Activated T-helper 17 cell treated with anti-CD3 and anti-CD28 coated beads, Interleukin-2, amount 50 U/mL, for 72 hours (primary cell): ENCODE results near the gene PCDH11X. TPM values are rescaled to one million over a fixed set of nuclear protein-coding genes. Genes with fewer than 3 reads are reported as not detected.
"Not testable (repeated sequence)": the region's sequence is repeated elsewhere in the genome, so short reads cannot be mapped to it uniquely, and the experiment has no call there.

Experiments used
- ATAC-seq: fragments of 150-1000 bp; cut with Tn5 transposase; replicated peaks from 2 replicates; pipeline ENCODE4 v1.10.0; 2021; ENCODE audit warnings: mild to moderate bottlenecking, moderate library complexity
- H3K27ac Mint-ChIP-seq: one replicate; pipeline ENCODE4 v1.8.0; 2022; ENCODE audit warnings: mixed read lengths
- H3K27me3 Mint-ChIP-seq: one replicate; pipeline ENCODE4 v1.8.0; 2022; ENCODE audit warnings: mixed read lengths
- H3K36me3 Mint-ChIP-seq: one replicate; pipeline ENCODE4 v1.8.0; 2022; ENCODE audit warnings: low read depth, mild to moderate bottlenecking, mixed read lengths
- H3K4me1 Mint-ChIP-seq: one replicate; pipeline ENCODE4 v1.8.0; 2022; ENCODE audit warnings: mixed read lengths
- H3K4me3 Mint-ChIP-seq: one replicate; pipeline ENCODE4 v1.8.0; 2022; ENCODE audit warnings: mild to moderate bottlenecking, mixed read lengths
- H3K9me3 Mint-ChIP-seq: one replicate; pipeline ENCODE4 v1.8.0; 2022; ENCODE audit warnings: mixed read lengths
- total RNA-seq, 2 donors: library from RNA; stranded (reverse); gene quantifications; one replicate each; pipeline ENCODE4 v1.2.3, GENCODE V29; 2022

PCDH11X gene
- not detected for total RNA-seq

- not testable (repeated sequence) for H3K9me3 Mint-ChIP-seq, H3K36me3 Mint-ChIP-seq
- peak; percentile 43 for ATAC-seq
Observed at GRCh38 chrX:91779135-91779534, at the start of gene PCDH11X. Gene PCDH11X (plus strand): TSS chrX:91779375. CDS start chrX:91835505, 56,130 bp downstream.

DNA sequence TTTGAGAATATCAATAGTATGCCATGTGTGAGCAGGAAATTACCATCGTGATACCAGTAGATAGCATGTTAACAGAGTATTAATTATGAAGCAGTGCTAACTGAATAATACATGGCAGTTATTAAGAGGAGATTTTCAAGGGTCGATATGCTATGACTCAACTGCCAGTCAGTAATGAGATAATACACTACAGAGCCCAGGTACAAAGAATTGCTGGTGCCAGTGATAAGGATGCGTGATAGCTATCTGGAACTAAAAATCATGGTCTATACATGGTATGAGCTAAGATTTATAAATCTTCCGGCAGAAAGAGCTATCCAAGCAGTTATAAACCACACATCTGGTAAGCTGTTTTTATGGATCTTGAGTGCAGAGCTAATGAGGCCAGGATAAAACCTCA lies 31.7 kb upstream of the PCDH11X start:
- ATAC-seq, H3K4me1 Mint-ChIP-seq, H3K27ac Mint-ChIP-seq, H3K9me3 Mint-ChIP-seq, H3K36me3 Mint-ChIP-seq, H3K27me3 Mint-ChIP-seq, H3K4me3 Mint-ChIP-seq: not testable (repeated sequence)

More at GRCh38 chrX:91779135-91779534, at the start of gene PCDH11X:
- H3K4me1 Mint-ChIP-seq, H3K4me3 Mint-ChIP-seq, H3K27ac Mint-ChIP-seq, H3K27me3 Mint-ChIP-seq: not testable (repeated sequence)

DNA sequence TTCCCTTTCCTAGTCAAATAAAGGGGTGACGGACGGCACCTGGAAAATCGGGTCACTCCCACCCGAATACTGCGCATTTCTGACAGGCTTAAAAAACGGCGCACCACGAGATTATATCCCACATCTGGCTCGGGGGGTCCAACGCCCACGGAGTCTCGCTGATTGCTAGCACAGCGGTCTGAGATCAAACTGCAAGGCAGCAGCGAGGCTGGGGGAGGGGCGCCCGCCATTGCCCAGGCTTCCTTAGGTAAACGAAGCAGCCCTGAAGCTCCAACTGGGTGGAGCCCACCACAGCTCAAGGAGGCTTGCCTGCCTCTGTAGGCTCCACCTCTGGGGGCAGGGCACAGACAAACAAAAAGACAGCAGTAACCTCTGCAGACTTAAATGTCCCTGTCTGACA lies 26.2 kb upstream of the PCDH11X start:
- H3K27ac Mint-ChIP-seq, H3K4me3 Mint-ChIP-seq, ATAC-seq, H3K27me3 Mint-ChIP-seq, H3K9me3 Mint-ChIP-seq, H3K4me1 Mint-ChIP-seq, H3K36me3 Mint-ChIP-seq: not testable (repeated sequence)

DNA sequence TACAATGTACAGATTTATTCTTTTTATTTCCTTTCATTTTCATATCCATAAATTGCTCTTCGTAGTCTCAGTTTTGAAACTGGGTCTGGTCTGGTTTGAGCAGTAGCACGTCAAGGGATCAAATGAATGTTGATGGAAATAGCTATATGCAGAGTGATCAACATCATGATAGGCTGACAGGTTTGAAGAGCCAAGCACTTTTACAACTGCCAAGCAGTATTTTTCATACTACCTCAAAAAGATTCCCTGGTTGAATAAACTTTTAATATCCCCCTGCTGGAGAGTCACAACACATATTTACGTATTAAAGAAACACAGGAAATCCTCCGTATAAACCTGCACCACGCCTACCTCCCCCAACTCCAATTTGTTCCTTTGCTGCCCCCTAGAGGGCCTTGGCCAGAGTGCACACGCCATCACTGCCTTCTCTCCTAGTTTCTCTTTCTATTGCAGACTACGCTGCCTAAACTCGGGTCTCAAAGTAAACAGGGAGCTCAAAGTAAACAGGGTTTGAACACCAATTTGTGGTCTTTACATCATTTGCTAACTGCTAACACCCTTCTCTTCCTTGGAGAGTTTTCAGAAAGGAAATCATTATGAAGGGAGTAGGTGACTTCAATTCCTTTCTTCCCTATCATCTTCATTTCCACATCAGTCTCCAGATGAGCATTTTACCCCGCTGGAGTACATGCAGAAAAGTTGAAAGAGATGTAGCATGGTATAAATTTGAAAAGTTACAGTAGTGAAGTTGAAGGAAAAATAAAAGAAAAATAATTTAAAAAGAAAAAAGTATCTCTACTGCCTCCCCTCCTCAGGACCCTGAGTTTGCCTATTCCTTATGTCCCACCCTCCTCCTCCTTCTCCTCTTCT lies 8.3 kb upstream of the PCDH11X start:
- H3K9me3 Mint-ChIP-seq, H3K27ac Mint-ChIP-seq, H3K27me3 Mint-ChIP-seq, H3K36me3 Mint-ChIP-seq, H3K4me1 Mint-ChIP-seq: not testable (repeated sequence)
- ATAC-seq, result peak; percentile 79
- peak overlapping the region; percentile 26 for H3K4me3 Mint-ChIP-seq

GRCh38 chrX:91773943-91774342 lies 5.2 kb upstream of the PCDH11X start:
- not testable (repeated sequence) for ATAC-seq, H3K36me3 Mint-ChIP-seq, H3K9me3 Mint-ChIP-seq, H3K4me1 Mint-ChIP-seq, H3K4me3 Mint-ChIP-seq, H3K27me3 Mint-ChIP-seq, H3K27ac Mint-ChIP-seq

- not testable (repeated sequence) for H3K27me3 Mint-ChIP-seq, H3K9me3 Mint-ChIP-seq, H3K36me3 Mint-ChIP-seq, H3K27ac Mint-ChIP-seq, H3K4me3 Mint-ChIP-seq, ATAC-seq, H3K4me1 Mint-ChIP-seq
Observed at GRCh38 chrX:91780008-91780407, 833 bp downstream of the PCDH11X start.

GRCh38 chrX:91780698-91781097 lies 1.5 kb downstream of the PCDH11X start:
- H3K9me3 Mint-ChIP-seq, H3K27ac Mint-ChIP-seq, H3K36me3 Mint-ChIP-seq, H3K27me3 Mint-ChIP-seq, H3K4me1 Mint-ChIP-seq, H3K4me3 Mint-ChIP-seq, ATAC-seq: not testable (repeated sequence)

DNA sequence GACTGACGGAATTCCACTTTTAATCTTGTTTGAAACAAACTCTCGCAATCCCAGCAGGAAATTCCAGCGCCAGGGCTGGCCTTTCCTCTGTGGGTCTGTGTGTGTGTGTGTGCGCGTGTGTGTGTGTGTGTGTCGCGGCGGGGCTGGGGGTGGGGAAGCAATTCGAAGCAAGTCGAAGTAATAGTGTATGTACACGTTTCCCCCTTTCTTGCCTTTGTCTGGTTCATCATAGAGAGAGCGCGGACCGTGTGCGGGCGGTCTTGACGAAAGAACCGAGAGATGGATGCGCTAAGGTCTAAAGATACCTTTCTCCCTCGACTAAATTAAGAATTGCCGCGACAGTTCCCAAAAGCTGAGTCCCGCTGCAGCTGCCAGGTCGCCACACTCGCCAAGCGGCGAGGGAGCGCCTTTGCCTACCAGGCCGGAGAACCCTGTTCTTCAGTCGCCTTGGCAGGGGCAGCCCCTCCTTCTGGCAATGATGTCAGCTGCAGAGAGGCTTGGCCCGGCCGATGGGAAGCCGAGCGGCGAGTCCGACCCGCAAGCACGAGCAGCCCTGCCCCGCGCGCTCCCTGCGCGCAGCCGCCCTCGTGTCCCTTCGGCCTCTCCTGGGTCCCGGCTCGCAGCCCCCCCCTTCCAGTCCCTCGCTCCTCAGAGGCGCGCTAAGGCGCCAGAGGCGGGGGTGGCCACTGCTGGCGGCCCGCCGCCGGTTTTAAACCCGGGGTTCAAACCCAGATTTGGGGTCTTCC lies 2.6 kb downstream of the PCDH11X start:
- H3K9me3 Mint-ChIP-seq, H3K27me3 Mint-ChIP-seq, H3K4me3 Mint-ChIP-seq, ATAC-seq, H3K27ac Mint-ChIP-seq, H3K4me1 Mint-ChIP-seq, H3K36me3 Mint-ChIP-seq: not testable (repeated sequence)

GRCh38 chrX:91782825-91783224 lies 3.6 kb downstream of the PCDH11X start:
- not testable (repeated sequence) for H3K27me3 Mint-ChIP-seq, ATAC-seq, H3K9me3 Mint-ChIP-seq, H3K27ac Mint-ChIP-seq, H3K36me3 Mint-ChIP-seq, H3K4me3 Mint-ChIP-seq, H3K4me1 Mint-ChIP-seq

- ATAC-seq, H3K27ac Mint-ChIP-seq, H3K27me3 Mint-ChIP-seq, H3K9me3 Mint-ChIP-seq, H3K4me1 Mint-ChIP-seq, H3K4me3 Mint-ChIP-seq, H3K36me3 Mint-ChIP-seq: not testable (repeated sequence)
Observed at GRCh38 chrX:91817537-91817936, 38.4 kb downstream of the PCDH11X start.

DNA sequence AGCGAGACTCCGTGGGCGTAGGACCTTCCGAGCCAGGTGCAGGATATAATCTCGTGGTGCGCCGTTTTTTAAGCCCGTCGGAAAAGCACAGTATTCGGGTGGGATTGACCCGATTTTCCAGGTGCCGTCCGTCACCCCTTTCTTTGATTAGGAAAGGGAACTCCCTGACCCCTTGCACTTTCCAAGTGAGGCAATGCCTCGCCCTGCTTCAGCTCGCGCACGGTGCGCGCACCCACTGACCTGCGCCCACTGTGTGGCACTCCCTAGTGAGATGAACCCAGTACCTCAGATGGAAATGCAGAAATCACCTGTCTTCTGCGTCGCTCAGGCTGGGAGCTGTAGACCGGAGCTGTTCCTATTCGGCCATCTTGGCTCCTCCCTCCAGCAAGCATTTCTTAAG lies 46.1 kb downstream of the PCDH11X start:
- H3K9me3 Mint-ChIP-seq, H3K27me3 Mint-ChIP-seq, H3K4me1 Mint-ChIP-seq, H3K4me3 Mint-ChIP-seq, H3K27ac Mint-ChIP-seq, ATAC-seq, H3K36me3 Mint-ChIP-seq: not testable (repeated sequence)
